Measurements from ENCODE around the gene WBP1. TPM values are rescaled to one million over a fixed set of nuclear protein-coding genes. Genes with fewer than 3 reads are reported as not detected.

Gene WBP1
- total RNA-seq, 1 experiment from 2014 or later = 66.0 TPM

DNA sequence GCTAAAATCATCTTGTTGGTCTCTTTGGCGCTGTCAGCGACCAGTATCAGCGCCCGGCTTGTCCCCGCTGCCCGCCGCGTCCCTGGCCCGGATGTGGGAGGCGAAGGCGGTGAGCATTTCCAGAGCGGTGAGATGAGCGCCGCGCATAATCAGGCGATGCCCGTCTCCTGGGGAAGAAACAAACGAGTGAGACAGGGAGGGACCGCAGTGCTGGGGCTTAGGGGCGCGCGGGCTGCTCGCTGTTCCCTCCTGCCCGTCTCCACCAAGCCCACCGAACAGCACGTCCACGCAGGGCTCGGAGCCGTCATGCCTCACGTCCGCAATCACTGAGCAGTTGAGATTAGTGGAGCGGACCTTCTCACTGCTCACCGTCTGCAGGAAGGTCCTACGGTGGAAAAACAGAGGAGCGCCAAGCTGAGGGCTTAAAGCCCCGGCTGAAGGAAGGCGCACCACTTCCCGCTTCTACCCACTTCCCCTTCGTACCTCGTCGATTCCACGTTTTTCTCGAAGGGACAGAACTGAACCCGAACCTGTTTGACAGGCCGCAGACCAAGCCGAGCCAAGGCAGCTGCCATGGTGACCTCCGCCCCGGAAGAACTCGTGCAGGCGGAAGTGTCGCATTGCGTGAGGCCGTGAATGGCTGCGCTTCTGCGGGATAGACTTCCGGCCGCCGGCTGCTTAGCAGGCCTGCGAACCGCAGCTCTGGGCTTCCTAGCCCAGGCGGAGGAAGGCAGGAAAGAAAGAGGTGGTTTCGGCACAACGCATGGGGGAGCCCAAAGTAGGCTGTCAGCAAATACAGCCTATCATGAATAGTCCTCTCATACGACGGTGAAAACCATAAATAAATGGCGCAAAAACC, 14.1 kb downstream of the WBP1 start, which contains the start of gene MRPL53 (continued):
- TF ChIP-seq, protein P1, sequence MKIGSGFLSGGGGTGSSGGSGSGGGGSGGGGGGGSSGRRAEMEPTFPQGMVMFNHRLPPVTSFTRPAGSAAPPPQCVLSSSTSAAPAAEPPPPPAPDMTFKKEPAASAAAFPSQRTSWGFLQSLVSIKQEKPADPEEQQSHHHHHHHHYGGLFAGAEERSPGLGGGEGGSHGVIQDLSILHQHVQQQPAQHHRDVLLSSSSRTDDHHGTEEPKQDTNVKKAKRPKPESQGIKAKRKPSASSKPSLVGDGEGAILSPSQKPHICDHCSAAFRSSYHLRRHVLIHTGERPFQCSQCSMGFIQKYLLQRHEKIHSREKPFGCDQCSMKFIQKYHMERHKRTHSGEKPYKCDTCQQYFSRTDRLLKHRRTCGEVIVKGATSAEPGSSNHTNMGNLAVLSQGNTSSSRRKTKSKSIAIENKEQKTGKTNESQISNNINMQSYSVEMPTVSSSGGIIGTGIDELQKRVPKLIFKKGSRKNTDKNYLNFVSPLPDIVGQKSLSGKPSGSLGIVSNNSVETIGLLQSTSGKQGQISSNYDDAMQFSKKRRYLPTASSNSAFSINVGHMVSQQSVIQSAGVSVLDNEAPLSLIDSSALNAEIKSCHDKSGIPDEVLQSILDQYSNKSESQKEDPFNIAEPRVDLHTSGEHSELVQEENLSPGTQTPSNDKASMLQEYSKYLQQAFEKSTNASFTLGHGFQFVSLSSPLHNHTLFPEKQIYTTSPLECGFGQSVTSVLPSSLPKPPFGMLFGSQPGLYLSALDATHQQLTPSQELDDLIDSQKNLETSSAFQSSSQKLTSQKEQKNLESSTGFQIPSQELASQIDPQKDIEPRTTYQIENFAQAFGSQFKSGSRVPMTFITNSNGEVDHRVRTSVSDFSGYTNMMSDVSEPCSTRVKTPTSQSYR (CRISPR knock-in tag; IDR thresholded peaks at IDR 0.05) = 0 out of 2 replicates have a peak, but pooled peaks have one; percentile 70
- no peak for TF ChIP-seq ZNF416 (CRISPR knock-in tag; IDR thresholded peaks at IDR 0.05)
- TF ChIP-seq TP53 (CRISPR knock-in tag; IDR thresholded peaks at IDR 0.05) = no peak; the same call in 1 of the 2 replicates
- TF ChIP-seq, protein P2, sequence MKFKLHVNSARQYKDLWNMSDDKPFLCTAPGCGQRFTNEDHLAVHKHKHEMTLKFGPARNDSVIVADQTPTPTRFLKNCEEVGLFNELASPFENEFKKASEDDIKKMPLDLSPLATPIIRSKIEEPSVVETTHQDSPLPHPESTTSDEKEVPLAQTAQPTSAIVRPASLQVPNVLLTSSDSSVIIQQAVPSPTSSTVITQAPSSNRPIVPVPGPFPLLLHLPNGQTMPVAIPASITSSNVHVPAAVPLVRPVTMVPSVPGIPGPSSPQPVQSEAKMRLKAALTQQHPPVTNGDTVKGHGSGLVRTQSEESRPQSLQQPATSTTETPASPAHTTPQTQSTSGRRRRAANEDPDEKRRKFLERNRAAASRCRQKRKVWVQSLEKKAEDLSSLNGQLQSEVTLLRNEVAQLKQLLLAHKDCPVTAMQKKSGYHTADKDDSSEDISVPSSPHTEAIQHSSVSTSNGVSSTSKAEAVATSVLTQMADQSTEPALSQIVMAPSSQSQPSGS (CRISPR knock-in tag; IDR thresholded peaks at IDR 0.05; ENCODE audit: borderline replicate concordance, low read depth) = no peak
- no peak for TF ChIP-seq ZNF263 (CRISPR knock-in tag; IDR thresholded peaks at IDR 0.05; ENCODE audit: low read depth)
- TF ChIP-seq, protein P3, sequence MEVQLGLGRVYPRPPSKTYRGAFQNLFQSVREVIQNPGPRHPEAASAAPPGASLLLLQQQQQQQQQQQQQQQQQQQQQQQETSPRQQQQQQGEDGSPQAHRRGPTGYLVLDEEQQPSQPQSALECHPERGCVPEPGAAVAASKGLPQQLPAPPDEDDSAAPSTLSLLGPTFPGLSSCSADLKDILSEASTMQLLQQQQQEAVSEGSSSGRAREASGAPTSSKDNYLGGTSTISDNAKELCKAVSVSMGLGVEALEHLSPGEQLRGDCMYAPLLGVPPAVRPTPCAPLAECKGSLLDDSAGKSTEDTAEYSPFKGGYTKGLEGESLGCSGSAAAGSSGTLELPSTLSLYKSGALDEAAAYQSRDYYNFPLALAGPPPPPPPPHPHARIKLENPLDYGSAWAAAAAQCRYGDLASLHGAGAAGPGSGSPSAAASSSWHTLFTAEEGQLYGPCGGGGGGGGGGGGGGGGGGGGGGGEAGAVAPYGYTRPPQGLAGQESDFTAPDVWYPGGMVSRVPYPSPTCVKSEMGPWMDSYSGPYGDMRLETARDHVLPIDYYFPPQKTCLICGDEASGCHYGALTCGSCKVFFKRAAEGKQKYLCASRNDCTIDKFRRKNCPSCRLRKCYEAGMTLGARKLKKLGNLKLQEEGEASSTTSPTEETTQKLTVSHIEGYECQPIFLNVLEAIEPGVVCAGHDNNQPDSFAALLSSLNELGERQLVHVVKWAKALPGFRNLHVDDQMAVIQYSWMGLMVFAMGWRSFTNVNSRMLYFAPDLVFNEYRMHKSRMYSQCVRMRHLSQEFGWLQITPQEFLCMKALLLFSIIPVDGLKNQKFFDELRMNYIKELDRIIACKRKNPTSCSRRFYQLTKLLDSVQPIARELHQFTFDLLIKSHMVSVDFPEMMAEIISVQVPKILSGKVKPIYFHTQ (CRISPR knock-in tag; IDR thresholded peaks at IDR 0.05) = no peak
- no peak for TF ChIP-seq GTF2I (CRISPR knock-in tag; conservative IDR thresholded peaks at IDR 0.05)
- 0 out of 2 replicates have a peak, but pooled peaks have one; percentile 39 for TF ChIP-seq NR1H2 (CRISPR knock-in tag; IDR thresholded peaks at IDR 0.05)
- peak; percentile 79; the same call in 1 of the 2 replicates for TF ChIP-seq ZNF138 (CRISPR knock-in tag; conservative IDR thresholded peaks at IDR 0.05)
- TF ChIP-seq MXD4 (CRISPR knock-in tag; IDR thresholded peaks at IDR 0.05; ENCODE audit: borderline replicate concordance) = no peak
- TF ChIP-seq, protein P4, sequence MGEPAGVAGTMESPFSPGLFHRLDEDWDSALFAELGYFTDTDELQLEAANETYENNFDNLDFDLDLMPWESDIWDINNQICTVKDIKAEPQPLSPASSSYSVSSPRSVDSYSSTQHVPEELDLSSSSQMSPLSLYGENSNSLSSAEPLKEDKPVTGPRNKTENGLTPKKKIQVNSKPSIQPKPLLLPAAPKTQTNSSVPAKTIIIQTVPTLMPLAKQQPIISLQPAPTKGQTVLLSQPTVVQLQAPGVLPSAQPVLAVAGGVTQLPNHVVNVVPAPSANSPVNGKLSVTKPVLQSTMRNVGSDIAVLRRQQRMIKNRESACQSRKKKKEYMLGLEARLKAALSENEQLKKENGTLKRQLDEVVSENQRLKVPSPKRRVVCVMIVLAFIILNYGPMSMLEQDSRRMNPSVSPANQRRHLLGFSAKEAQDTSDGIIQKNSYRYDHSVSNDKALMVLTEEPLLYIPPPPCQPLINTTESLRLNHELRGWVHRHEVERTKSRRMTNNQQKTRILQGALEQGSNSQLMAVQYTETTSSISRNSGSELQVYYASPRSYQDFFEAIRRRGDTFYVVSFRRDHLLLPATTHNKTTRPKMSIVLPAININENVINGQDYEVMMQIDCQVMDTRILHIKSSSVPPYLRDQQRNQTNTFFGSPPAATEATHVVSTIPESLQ (CRISPR knock-in tag; IDR thresholded peaks at IDR 0.05) = no peak
- TF ChIP-seq CREM (CRISPR knock-in tag; IDR thresholded peaks at IDR 0.05) = peak; percentile 67; the same call in 1 of the 2 replicates
- TF ChIP-seq, protein P5, sequence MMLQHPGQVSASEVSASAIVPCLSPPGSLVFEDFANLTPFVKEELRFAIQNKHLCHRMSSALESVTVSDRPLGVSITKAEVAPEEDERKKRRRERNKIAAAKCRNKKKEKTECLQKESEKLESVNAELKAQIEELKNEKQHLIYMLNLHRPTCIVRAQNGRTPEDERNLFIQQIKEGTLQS (CRISPR knock-in tag; conservative IDR thresholded peaks at IDR 0.05) = no peak
- peak; percentile 91 for TF ChIP-seq ATF1 (CRISPR knock-in tag; IDR thresholded peaks at IDR 0.05)
- TF ChIP-seq, protein P6, sequence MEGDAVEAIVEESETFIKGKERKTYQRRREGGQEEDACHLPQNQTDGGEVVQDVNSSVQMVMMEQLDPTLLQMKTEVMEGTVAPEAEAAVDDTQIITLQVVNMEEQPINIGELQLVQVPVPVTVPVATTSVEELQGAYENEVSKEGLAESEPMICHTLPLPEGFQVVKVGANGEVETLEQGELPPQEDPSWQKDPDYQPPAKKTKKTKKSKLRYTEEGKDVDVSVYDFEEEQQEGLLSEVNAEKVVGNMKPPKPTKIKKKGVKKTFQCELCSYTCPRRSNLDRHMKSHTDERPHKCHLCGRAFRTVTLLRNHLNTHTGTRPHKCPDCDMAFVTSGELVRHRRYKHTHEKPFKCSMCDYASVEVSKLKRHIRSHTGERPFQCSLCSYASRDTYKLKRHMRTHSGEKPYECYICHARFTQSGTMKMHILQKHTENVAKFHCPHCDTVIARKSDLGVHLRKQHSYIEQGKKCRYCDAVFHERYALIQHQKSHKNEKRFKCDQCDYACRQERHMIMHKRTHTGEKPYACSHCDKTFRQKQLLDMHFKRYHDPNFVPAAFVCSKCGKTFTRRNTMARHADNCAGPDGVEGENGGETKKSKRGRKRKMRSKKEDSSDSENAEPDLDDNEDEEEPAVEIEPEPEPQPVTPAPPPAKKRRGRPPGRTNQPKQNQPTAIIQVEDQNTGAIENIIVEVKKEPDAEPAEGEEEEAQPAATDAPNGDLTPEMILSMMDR (IDR thresholded peaks at IDR 0.05) = no peak
- TF ChIP-seq, protein P7, sequence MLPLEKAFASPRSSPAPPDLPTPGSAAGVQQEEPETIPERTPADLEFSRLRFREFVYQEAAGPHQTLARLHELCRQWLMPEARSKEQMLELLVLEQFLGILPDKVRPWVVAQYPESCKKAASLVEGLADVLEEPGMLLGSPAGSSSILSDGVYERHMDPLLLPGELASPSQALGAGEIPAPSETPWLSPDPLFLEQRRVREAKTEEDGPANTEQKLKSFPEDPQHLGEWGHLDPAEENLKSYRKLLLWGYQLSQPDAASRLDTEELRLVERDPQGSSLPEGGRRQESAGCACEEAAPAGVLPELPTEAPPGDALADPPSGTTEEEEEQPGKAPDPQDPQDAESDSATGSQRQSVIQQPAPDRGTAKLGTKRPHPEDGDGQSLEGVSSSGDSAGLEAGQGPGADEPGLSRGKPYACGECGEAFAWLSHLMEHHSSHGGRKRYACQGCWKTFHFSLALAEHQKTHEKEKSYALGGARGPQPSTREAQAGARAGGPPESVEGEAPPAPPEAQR (CRISPR knock-in tag; IDR thresholded peaks at IDR 0.05) = no peak
- TF ChIP-seq, protein P8, sequence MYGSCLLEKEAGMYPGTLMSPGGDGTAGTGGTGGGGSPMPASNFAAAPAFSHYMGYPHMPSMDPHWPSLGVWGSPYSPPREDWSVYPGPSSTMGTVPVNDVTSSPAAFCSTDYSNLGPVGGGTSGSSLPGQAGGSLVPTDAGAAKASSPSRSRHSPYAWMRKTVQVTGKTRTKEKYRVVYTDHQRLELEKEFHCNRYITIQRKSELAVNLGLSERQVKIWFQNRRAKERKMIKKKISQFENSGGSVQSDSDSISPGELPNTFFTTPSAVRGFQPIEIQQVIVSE (CRISPR knock-in tag; IDR thresholded peaks at IDR 0.05; ENCODE audit: borderline replicate concordance) = no peak
- TF ChIP-seq, protein P9, sequence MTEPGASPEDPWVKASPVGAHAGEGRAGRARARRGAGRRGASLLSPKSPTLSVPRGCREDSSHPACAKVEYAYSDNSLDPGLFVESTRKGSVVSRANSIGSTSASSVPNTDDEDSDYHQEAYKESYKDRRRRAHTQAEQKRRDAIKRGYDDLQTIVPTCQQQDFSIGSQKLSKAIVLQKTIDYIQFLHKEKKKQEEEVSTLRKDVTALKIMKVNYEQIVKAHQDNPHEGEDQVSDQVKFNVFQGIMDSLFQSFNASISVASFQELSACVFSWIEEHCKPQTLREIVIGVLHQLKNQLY (CRISPR knock-in tag; IDR thresholded peaks at IDR 0.05) = peak; percentile 85; the same call in 1 of the 2 replicates
- TF ChIP-seq, protein P10, sequence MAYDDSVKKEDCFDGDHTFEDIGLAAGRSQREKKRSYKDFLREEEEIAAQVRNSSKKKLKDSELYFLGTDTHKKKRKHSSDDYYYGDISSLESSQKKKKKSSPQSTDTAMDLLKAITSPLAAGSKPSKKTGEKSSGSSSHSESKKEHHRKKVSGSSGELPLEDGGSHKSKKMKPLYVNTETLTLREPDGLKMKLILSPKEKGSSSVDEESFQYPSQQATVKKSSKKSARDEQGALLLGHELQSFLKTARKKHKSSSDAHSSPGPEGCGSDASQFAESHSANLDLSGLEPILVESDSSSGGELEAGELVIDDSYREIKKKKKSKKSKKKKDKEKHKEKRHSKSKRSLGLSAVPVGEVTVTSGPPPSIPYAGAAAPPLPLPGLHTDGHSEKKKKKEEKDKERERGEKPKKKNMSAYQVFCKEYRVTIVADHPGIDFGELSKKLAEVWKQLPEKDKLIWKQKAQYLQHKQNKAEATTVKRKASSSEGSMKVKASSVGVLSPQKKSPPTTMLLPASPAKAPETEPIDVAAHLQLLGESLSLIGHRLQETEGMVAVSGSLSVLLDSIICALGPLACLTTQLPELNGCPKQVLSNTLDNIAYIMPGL (CRISPR knock-in tag; IDR thresholded peaks at IDR 0.05) = peak; percentile 50; the same call in 1 of the 2 replicates
- no peak for TF ChIP-seq EMX1 (CRISPR knock-in tag; IDR thresholded peaks at IDR 0.05)
- peak; percentile 100 for TF ChIP-seq NR2C2 (CRISPR knock-in tag; IDR thresholded peaks at IDR 0.05)
